ENCODE results near the gene BBOX1.
"Not testable (repeated sequence)": the region's sequence is repeated elsewhere in the genome, so short reads cannot be mapped to it uniquely, and the experiment has no call there.

Gene BBOX1

GRCh38 chr11:27138716-27139115, 98.1 kb downstream of the BBOX1 start:
- DNase-seq, result no peak

DNA sequence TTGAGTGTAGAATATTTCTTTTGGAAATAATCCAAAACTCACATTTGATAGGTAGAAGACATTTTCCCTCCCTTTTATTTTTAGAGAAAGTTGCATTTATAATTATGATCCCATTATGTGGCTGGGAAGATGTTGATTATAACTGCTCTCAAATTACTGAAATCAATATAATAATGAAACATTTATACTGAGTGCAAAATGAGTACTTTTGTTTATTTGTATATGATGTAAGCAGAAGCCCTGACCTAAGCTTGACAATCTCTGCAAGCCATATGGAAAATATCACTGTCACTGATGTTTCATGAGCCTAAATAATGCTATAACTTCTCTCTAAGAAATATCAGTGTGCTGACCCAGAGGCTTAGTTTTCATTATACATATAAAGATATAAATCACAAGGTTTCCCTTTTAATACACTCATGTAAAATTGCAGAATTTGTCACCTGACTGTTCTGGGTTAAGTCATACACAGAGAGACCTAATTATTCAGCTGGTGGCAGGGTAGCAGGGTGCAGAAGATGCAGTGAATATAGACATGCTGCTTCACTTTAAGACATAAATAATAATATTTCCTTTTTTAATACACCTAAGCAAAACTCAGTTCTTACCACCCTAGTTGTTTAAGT, 99.2 kb downstream of the BBOX1 start:
- no peak for DNase-seq

DNA sequence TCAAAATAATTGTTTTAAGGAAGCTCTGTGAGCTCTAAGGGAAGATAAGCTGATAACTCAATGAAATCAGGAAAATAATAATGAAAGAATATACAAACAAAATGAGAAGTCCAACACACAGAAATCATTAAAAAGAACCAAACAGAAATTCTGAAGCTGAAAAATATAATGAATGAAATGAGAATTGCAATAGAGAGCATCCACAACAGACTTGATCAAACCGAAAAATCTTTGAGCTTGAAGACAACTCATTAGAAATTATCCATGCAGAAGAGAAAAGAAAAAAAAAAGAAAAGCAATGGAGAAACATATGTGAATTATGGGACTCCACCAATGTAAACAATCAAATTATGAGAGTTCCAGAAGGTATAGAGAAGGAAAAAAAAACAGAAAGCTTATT, 101.0 kb downstream of the BBOX1 start:
- DNase-seq, result no peak

GRCh38 chr11:27147916-27148315, 107.3 kb downstream of the BBOX1 start:
- DNase-seq, result no peak

- DNase-seq, result no peak
Observed at GRCh38 chr11:27148506-27148905, 107.9 kb downstream of the BBOX1 start.

GRCh38 chr11:27150098-27150497, 109.5 kb downstream of the BBOX1 start:
- no peak for DNase-seq

GRCh38 chr11:27153136-27153535, 112.5 kb downstream of the BBOX1 start:
- no peak for DNase-seq

- DNase-seq, result peak; percentile 13
Observed at GRCh38 chr11:27158456-27159334, 118.1 kb downstream of the BBOX1 start.

DNA sequence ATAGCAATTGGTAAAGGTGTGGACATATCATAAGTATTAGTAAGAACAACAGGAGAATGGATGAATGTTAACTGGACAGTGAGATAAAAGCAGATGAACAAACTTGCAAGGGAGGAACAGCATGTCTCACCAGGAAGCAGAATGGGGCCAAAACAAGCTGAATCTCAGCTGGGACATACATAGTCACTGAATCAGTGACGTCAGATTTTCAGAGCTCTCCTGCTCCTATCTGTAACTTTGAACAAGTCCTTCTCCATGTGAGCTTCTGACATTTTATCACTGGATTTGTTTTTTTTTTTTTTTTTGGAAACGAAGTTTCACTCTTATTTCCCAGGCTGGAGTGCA, 118.7 kb downstream of the BBOX1 start:
- DNase-seq, result no peak

DNA sequence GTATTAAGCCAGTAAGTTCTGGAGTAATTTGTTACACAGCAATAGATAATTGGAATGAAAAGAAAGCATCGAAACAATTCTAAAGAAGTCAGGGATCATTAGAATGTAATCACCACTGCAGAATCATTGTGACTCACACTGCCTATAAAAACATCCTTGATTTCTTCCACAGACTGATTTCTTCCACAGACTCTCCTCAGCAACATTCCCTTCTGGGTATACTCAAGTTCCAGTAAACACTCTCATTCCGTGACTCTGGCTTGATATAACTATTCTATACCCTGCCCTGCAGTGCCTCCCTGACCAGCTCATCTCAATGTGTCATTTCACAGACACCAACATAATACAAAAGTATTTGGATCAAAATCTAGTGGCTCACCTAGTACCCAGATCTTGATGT, 120.5 kb downstream of the BBOX1 start:
- no peak for DNase-seq

DNA sequence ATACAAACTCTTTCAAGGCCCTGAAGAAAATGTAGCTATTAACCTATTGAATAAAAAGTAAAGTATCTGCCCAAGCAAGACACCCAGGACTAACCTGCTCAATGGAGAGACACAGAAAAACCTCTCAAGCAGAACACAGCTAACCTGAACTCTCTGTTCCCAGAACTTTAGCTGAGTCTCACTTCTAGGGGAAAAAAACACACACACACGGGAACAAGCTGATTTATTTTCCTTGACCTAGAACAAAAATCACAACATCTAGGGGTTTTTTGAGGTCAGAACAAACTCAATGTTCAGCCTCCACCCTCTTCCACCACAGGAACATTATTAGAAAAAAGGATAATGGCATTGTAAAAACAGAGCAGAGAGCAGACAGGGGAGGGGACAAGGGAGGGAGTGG, 121.6 kb downstream of the BBOX1 start:
- no peak for DNase-seq

DNA sequence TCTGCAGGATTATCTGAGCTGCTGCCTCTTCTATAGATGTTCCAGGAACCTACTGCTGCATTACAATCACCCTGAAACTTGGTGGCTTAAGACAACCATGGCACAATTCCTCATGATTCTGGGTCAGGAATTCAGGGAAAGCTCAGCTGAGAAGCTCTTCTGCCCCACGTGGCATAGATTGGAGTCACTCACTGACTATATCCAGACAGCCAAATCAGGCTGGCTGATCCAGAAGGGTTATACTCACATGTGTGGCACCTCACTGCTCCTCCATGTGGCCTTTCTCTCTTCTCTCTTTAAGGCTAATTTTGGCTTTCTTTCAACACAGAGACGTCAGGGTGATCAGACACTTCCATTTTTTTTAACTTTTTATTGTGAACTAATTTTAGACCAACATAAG, 125.5 kb downstream of the BBOX1 start:
- no peak for DNase-seq

- no peak for DNase-seq
Observed at GRCh38 chr11:27171376-27171958, 130.9 kb downstream of the BBOX1 start.

GRCh38 chr11:27173545-27173944, 132.9 kb downstream of the BBOX1 start:
- no peak for DNase-seq

DNA sequence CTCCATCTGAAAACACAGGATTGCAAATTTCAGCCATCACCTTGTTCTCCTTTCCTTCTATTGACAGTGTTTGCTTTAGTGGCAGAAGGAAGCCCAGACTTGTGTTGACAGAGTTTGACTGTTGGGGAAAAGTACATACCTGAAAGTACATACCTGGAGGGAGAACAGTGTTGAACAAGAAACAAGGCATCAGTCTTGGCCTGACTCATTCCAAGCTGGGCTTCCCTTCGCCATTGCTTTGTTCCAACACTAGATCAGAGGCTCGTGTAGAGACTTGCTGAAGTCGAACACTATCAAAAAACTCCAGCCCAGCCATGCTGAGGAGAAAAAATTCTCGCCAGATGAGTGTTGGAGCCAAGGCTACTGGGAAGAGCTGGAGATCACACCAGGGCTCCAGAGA, 133.4 kb downstream of the BBOX1 start:
- no peak for DNase-seq

GRCh38 chr11:27174672-27175210, 134.1 kb downstream of the BBOX1 start:
- no peak for DNase-seq

DNA sequence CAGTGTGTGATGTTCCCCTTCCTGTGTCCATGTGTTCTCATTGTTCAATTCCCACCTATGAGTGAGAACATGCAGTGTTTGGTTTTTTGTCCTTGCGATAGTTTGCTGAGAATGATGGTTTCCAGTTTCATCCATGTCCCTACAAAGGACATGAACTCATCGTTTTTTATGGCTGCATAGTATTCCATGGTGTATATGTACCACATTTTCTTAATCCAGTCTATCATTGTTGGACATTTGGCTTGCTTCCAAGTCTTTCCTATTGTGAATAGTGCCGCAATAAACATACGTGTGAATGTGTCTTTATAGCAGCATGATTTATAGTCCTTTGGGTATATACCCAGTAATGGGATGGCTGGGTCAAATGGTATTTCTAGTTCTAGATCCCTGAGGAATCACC, 134.9 kb downstream of the BBOX1 start:
- not testable (repeated sequence) for DNase-seq
